ENCODE measurements around the gene ATXN7L1. TPM values are rescaled to one million over a fixed set of nuclear protein-coding genes. Genes with fewer than 3 reads are reported as not detected.
"Not testable (repeated sequence)": the region's sequence is repeated elsewhere in the genome, so short reads cannot be mapped to it uniquely, and the experiment has no call there.

ATXN7L1 gene
- total and polyA plus RNA-seq, 8 donors = 2.3 to 9.3 (median 5.0) TPM

DNA sequence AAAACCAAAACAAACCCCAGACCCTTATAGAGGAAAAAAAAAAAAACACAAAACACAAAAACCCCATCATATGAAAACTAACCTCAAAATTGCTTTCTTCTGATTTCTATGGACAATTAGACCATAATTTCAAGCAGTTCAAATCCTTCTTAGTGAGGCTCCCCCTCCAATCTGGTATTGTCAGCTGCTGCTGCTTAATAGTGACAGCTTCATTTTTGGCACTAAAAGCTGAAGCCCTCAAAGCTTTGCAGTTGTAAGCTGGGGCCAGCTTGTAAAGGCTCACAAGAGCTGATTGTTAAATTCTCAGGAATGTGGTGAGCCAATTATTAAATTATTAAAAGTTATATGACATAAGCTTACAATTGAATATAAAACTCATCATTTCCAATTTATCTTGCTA lies 21.9 kb downstream of the ATXN7L1 start:
- Histone ChIP-seq H3K27me3 (no peaks in the 10 kb centered on the region), H3K9me3 (no peaks in the 10 kb centered on the region), H3K4me1 (no peaks in the 10 kb centered on the region), H3K36me3 (no peaks in the 10 kb centered on the region), H3K27ac (no peak overlapping the region), H3K4me3 (no peak overlapping the region)
- TF ChIP-seq, protein P1, sequence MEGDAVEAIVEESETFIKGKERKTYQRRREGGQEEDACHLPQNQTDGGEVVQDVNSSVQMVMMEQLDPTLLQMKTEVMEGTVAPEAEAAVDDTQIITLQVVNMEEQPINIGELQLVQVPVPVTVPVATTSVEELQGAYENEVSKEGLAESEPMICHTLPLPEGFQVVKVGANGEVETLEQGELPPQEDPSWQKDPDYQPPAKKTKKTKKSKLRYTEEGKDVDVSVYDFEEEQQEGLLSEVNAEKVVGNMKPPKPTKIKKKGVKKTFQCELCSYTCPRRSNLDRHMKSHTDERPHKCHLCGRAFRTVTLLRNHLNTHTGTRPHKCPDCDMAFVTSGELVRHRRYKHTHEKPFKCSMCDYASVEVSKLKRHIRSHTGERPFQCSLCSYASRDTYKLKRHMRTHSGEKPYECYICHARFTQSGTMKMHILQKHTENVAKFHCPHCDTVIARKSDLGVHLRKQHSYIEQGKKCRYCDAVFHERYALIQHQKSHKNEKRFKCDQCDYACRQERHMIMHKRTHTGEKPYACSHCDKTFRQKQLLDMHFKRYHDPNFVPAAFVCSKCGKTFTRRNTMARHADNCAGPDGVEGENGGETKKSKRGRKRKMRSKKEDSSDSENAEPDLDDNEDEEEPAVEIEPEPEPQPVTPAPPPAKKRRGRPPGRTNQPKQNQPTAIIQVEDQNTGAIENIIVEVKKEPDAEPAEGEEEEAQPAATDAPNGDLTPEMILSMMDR (IDR thresholded peaks at IDR 0.05) = no peak
- ATAC-seq (no peak), DNase-seq (no peak), FAIRE-seq (no peak)
- intact Hi-C loops (cut with DNase I) = no loop called here

- DNase-seq = no peak
These were observed 22.4 kb downstream of the ATXN7L1 start for GRCh38 chr7:105853931-105854419.

GRCh38 chr7:105851064-105851463 lies 25.3 kb downstream of the ATXN7L1 start:
- TF ChIP-seq, protein P1 (IDR thresholded peaks at IDR 0.05) = no peak
- 87 to 99% methylated on average over 5 of the region's 5 CpGs for WGBS, 2 donors
- ATAC-seq (no peak), FAIRE-seq (no peak), DNase-seq (no peak)
- Histone ChIP-seq H3K27me3 (no peaks in the 10 kb centered on the region), H3K4me1 (no peaks in the 10 kb centered on the region), H3K4me3 (no peak overlapping the region), H3K27ac (no peak overlapping the region), H3K36me3 (no peaks in the 10 kb centered on the region), H3K9me3 (no peaks in the 10 kb centered on the region)
- intact Hi-C loops (cut with DNase I) = no loop called here

More at GRCh38 chr7:105853931-105854419, 22.4 kb downstream of the ATXN7L1 start:
- FAIRE-seq (no peak), ATAC-seq (no peak)
- no peak overlapping the region for H3K27ac ChIP-seq
- no peaks in the 10 kb centered on the region for H3K36me3 ChIP-seq
- no peaks in the 10 kb centered on the region for H3K4me1 ChIP-seq
- TF ChIP-seq, protein P1 (IDR thresholded peaks at IDR 0.05) = no peak
- H3K27me3 ChIP-seq = no peaks in the 10 kb centered on the region
- no peak overlapping the region for H3K4me3 ChIP-seq
- WGBS, 2 donors = 88 to 89% methylated on average over 17 of the region's 17 CpGs
- no peaks in the 10 kb centered on the region for H3K9me3 ChIP-seq
- intact Hi-C loops (cut with DNase I) = no loop called here

GRCh38 chr7:105849122-105849855 lies 27.1 kb downstream of the ATXN7L1 start:
- ATAC-seq (no peak), FAIRE-seq (no peak), DNase-seq (no peak)
- TF ChIP-seq, protein P1 (IDR thresholded peaks at IDR 0.05) = no peak
- intact Hi-C loops (cut with DNase I) = no loop called here
- H3K27ac ChIP-seq = no peak overlapping the region
- H3K27me3 ChIP-seq = no peaks in the 10 kb centered on the region
- H3K9me3 ChIP-seq = no peaks in the 10 kb centered on the region
- 92% methylated on average over 6 of the region's 6 CpGs for WGBS, 2 donors
- H3K36me3 ChIP-seq = no peaks in the 10 kb centered on the region
- no peaks in the 10 kb centered on the region for H3K4me1 ChIP-seq
- H3K4me3 ChIP-seq = no peak overlapping the region

DNA sequence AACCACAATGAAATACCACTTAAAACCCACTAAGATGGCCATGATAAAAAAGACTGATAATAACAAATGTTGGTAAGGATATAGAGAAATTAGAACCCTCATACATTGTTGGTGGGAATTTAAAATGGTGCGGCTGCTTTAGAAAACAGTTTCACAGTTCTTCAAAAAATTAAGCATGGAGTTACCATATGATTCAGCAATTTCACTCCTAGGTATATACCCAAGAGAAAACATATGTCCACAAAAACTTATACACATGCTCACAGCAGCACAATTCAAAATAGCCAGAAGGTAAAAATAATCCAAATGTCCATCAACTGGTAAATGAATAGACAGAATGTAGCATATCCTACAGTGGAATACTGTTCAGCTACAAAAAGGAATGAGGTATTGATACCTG lies 30.0 kb downstream of the ATXN7L1 start:
- Histone ChIP-seq H3K27me3 (no peaks in the 10 kb centered on the region), H3K4me3 (no peak overlapping the region), H3K36me3 (no peaks in the 10 kb centered on the region), H3K9me3 (no peaks in the 10 kb centered on the region), H3K4me1 (no peaks in the 10 kb centered on the region), H3K27ac (no peak overlapping the region)
- 97 to 98% methylated on average over 1 of the region's 1 CpG for WGBS, 2 donors
- FAIRE-seq (no peak), ATAC-seq (no peak), DNase-seq (no peak)
- intact Hi-C loops (cut with DNase I) = no loop called here
- TF ChIP-seq, protein P1 (IDR thresholded peaks at IDR 0.05) = no peak

DNA sequence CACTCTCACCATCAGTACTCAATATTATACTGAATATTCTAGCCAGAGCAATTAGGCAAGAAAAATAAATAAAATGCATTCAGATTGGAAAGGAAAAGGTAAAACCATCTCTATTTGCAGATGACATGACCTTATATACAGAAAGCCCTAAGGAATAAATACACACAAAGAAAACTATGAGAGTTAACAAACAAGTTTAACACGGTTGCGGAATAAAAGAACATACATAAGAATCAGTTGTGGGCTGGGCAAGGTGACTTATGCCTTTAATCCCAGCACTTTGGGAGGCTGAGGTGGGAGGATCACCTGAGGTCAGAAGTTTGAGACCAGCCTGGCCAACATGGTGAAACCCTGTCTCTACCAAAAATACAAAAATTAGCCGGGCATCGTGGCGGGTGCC lies 31.7 kb downstream of the ATXN7L1 start:
- H3K4me3 ChIP-seq; FAIRE-seq; H3K4me1 ChIP-seq; intact Hi-C loops (cut with DNase I); H3K36me3 ChIP-seq; H3K27me3 ChIP-seq; H3K9me3 ChIP-seq; DNase-seq; ATAC-seq; H3K27ac ChIP-seq: not testable (repeated sequence)
- 97 to 100% methylated on average over 5 of the region's 5 CpGs for WGBS, 2 donors
